SK-N-SH (cell line): Measurements from ENCODE around the gene KCNJ3. TPM values are rescaled to one million over a fixed set of nuclear protein-coding genes. Genes with fewer than 3 reads are reported as not detected.

Source experiments
- CTCF ChIA-PET: fragments of 300-600, 350-600 bp; formaldehyde crosslinking; extraction: SDS; loops from one replicate; lab custom pipeline; 2021; lab: Yijun Ruan, JAX
- POLR2A ChIA-PET: fragments of 350-600 bp; sonication (Branson Sonifier 250); formaldehyde crosslinking; extraction: SDS; loops from one replicate; lab custom pipeline; 2020; ENCODE audit warnings: antibody characterized with exemption, inconsistent platforms; lab: Yijun Ruan, JAX
- DNase-seq: peaks from one replicate; pipeline ENCODE4 v3.0.0; 2012
- H2AFZ ChIP-seq: fragments of 200-600 bp; sonication (generic); 2 replicates; pipeline ENCODE4 v1.8.1; 2016; ENCODE audit warnings: antibody characterized with exemption, mild to moderate bottlenecking, low read depth
- H3F3A ChIP-seq: fragments of 200-600 bp; sonication (generic); replicated peaks from 2 replicates; pipeline ENCODE3; 2016; ENCODE audit warnings: antibody characterized with exemption, mild to moderate bottlenecking; ENCODE audit not compliant: insufficient read depth
- H3K27ac ChIP-seq, 2 experiments: fragments of 200-500 bp in 1 of 2; fragments of 200-600 bp in 1 of 2; sonication (Bioruptor generic) in 1 of 2; sonication (generic), shearing (Covaris generic) in 1 of 2; 2 replicates each; pipeline versions ENCODE4 v1.5.1 to v1.6.1; 2014 to 2016; ENCODE audit warnings: low read depth in 2 of 2, inconsistent platforms in 1 of 2, low read length in 1 of 2, mild to moderate bottlenecking in 1 of 2, mixed read lengths in 1 of 2
- H3K27me3 ChIP-seq: fragments of 200-600 bp; sonication (generic), shearing (Covaris generic); 2 replicates; pipeline ENCODE4 v1.6.1; 2016; ENCODE audit warnings: mixed run types; ENCODE audit not compliant: insufficient read depth
- H3K36me3 ChIP-seq, 2 experiments: fragments of 200-500 bp in 1 of 2; fragments of 200-600 bp in 1 of 2; sonication (Bioruptor generic) in 1 of 2; sonication (generic) in 1 of 2; replicated peaks in 1 of 2; 2 replicates each; pipeline versions ENCODE3 to v1.5.1; 2014 to 2016; ENCODE audit warnings: low read length in 1 of 2, mild to moderate bottlenecking in 1 of 2; ENCODE audit not compliant: insufficient read depth in 2 of 2, control insufficient read depth in 1 of 2
- H3K4me1 ChIP-seq, 2 experiments: fragments of 200-500 bp in 1 of 2; fragments of 200-600 bp in 1 of 2; sonication (Bioruptor generic) in 1 of 2; sonication (generic), shearing (Covaris generic) in 1 of 2; 2 replicates each; pipeline versions ENCODE4 v1.5.1 to v1.6.1; 2014 to 2016; ENCODE audit warnings: low read depth in 1 of 2, low read length in 1 of 2, mixed run types in 1 of 2; ENCODE audit not compliant: insufficient read depth in 2 of 2, control insufficient read depth in 1 of 2
- H3K4me2 ChIP-seq: fragments of 200-600 bp; sonication (generic), shearing (Covaris generic); 2 replicates; pipeline ENCODE4 v1.6.1; 2017; ENCODE audit warnings: mixed run types
- H3K4me3 ChIP-seq, 2 experiments: fragments of 200-500 bp in 1 of 2; fragments of 200-600 bp in 1 of 2; sonication (Bioruptor generic) in 1 of 2; sonication (generic), shearing (Covaris generic) in 1 of 2; 2 replicates each; pipeline versions ENCODE4 v1.5.1 to v1.8.1; 2014 to 2016; ENCODE audit warnings: low read depth in 2 of 2, inconsistent platforms in 1 of 2, low read length in 1 of 2, mild to moderate bottlenecking in 1 of 2, mixed read lengths in 1 of 2, moderate library complexity in 1 of 2
- H3K79me2 ChIP-seq: fragments of 200-600 bp; sonication (generic); 2 replicates; pipeline ENCODE4 v1.8.1; 2017; ENCODE audit warnings: mild to moderate bottlenecking; ENCODE audit not compliant: insufficient read depth
- H3K9ac ChIP-seq: fragments of 200-600 bp; sonication (generic); 2 replicates; pipeline ENCODE4 v1.6.1; 2017; ENCODE audit warnings: mixed run types
- H3K9me2 ChIP-seq: fragments of 200-600 bp; sonication (generic); 2 replicates; pipeline ENCODE4 v1.6.1; 2017; ENCODE audit warnings: mixed run types
- H3K9me3 ChIP-seq: fragments of 200-600 bp; sonication (generic); 2 replicates; pipeline ENCODE4 v1.6.1; 2017; ENCODE audit warnings: mixed run types, mild to moderate bottlenecking, moderate library complexity
- H4K20me1 ChIP-seq: fragments of 200-600 bp; sonication (generic); 2 replicates; pipeline ENCODE4 v1.6.1; 2017; ENCODE audit warnings: mild to moderate bottlenecking, mixed run types; ENCODE audit not compliant: insufficient read depth
- CTCF ChIP-seq: fragments of 200-600 bp; sonication (generic); IDR thresholded peaks from 2 replicates; pipeline ENCODE4 v1.6.1; 2017; ENCODE audit warnings: antibody characterized with exemption, mild to moderate bottlenecking, moderate library complexity
- ELF1 ChIP-seq: IDR thresholded peaks from 2 replicates; pipeline ENCODE4 v1.4.0; 2012
- EZH2phosphoT487 ChIP-seq: fragments of 200-600 bp; sonication (generic); IDR thresholded peaks from 2 replicates; pipeline ENCODE4 v1.6.1; 2017; ENCODE audit warnings: low read depth, mixed run types, mild to moderate bottlenecking, antibody characterized with exemption, moderate library complexity, borderline replicate concordance
- FOSL2 ChIP-seq: IDR thresholded peaks from 2 replicates; pipeline ENCODE4 v1.4.0; 2012; ENCODE audit warnings: low read depth, mild to moderate bottlenecking, moderate library complexity, borderline replicate concordance
- FOXJ3 ChIP-seq: sonication (generic); formaldehyde crosslinking; IDR thresholded peaks from 2 replicates; pipeline ENCODE4 v1.5.1; 2020; ENCODE audit warnings: mild to moderate bottlenecking, missing genetic modification reagents
- GABPA ChIP-seq: IDR thresholded peaks from 2 replicates; pipeline ENCODE4 v1.4.0; 2012; ENCODE audit warnings: low read depth, mild to moderate bottlenecking
- GATA2 ChIP-seq: sonication (generic); formaldehyde crosslinking; IDR thresholded peaks from 2 replicates; pipeline ENCODE4 v1.5.0; 2020; ENCODE audit warnings: mild to moderate bottlenecking, missing genetic modification reagents
- MEF2A ChIP-seq: IDR thresholded peaks from 2 replicates; pipeline ENCODE4 v1.4.0; 2012; ENCODE audit warnings: low read depth, borderline replicate concordance
- POLR2AphosphoS5 ChIP-seq: IDR thresholded peaks from 2 replicates; pipeline ENCODE4 v1.6.1; 2012; ENCODE audit warnings: low read depth, low read length
- RFX5 ChIP-seq: IDR thresholded peaks from 2 replicates; pipeline ENCODE4 v1.6.1; 2012; ENCODE audit warnings: mild to moderate bottlenecking, improper control_type of control experiment, low read length
- RXRA ChIP-seq: IDR thresholded peaks from 2 replicates; pipeline ENCODE4 v1.4.0; 2012; ENCODE audit warnings: low read depth, mild to moderate bottlenecking, borderline replicate concordance
- SIN3A ChIP-seq: IDR thresholded peaks from 2 replicates; pipeline ENCODE4 v1.6.1; 2012; ENCODE audit warnings: low read depth, mild to moderate bottlenecking, low read length, moderate library complexity, borderline replicate concordance
- SMC3 ChIP-seq: IDR thresholded peaks from 2 replicates; pipeline ENCODE4 v1.6.1; 2012; ENCODE audit warnings: low read depth, low read length, improper control_type of control experiment
- TAF1 ChIP-seq: IDR thresholded peaks from 2 replicates; pipeline ENCODE4 v1.6.1; 2012; ENCODE audit warnings: low read depth, mild to moderate bottlenecking, low read length, moderate library complexity, borderline replicate concordance
- TCF12 ChIP-seq: IDR thresholded peaks from 2 replicates; pipeline ENCODE4 v1.4.0; 2012
- TEAD4 ChIP-seq: IDR thresholded peaks from 2 replicates; pipeline ENCODE4 v1.4.0; 2012; ENCODE audit warnings: mild to moderate bottlenecking, borderline replicate concordance; ENCODE audit not compliant: insufficient read depth
- ZBTB33 ChIP-seq: IDR thresholded peaks from 2 replicates; pipeline ENCODE4 v1.4.0; 2012; ENCODE audit warnings: low read depth, borderline replicate concordance
- WGBS: methylation state at CpG from one replicate; pipeline ENCODE4 v1.1.6; 2017; ENCODE audit warnings: low lambda C conversion rate; 5-methylcytosine and 5-hydroxymethylcytosine counted together
- polyA plus RNA-seq, 3 experiments: library from polyadenylated mRNA; depleted of rRNA; stranded (reverse); fragments of >200 nt; gene quantifications; 2 replicates each; pipeline ENCODE4 v1.2.3, GENCODE V29; 2012
- TF ChIP-seq, protein P1 (sequence below): IDR thresholded peaks from 2 replicates; pipeline ENCODE4 v1.4.0; 2012; ENCODE audit warnings: low read depth, borderline replicate concordance
- TF ChIP-seq, protein P2 (sequence below): fragments of 150-350 bp; IDR thresholded peaks from 2 replicates; pipeline ENCODE4 v1.6.1; 2017; ENCODE audit warnings: antibody characterized with exemption, low read length, low read depth, borderline replicate concordance
- TF ChIP-seq, protein P3 (sequence below): IDR thresholded peaks from 2 replicates; pipeline ENCODE4; 2012

The KCNJ3 gene
- polyA plus RNA-seq, 1 of the 3 experiments (the other 2 are of a cell fraction), result not detected

GRCh38 chr2:154710685-154711084 is 12.2 kb downstream of the KCNJ3 start:
- H3K4me2 ChIP-seq, result no peak overlapping the region
- no peaks in the 10 kb centered on the region for H3K27me3 ChIP-seq
- H4K20me1 ChIP-seq, result no peaks in the 10 kb centered on the region
- ChIA-PET CTCF (interaction anchor here (1.5 kb wide), 1 partner anchor 14 kb away, joined by 7 read pairs; no protein-coding TSS in a partner anchor), POLR2A (no interaction called here)
- no peaks in the 10 kb centered on the region for H3K9me3 ChIP-seq
- H3K4me1 ChIP-seq, result no peaks in the 10 kb centered on the region
- 50% methylated on average over 2 of the region's 2 CpGs for WGBS
- DNase-seq, result no peak
- TF ChIP-seq ELF1, result no peak
- H2AFZ ChIP-seq, result no peak overlapping the region
- no peak overlapping the region for H3K27ac ChIP-seq
- H3K9ac ChIP-seq, result no peak overlapping the region
- H3F3A ChIP-seq, result no peaks in the 10 kb centered on the region
- H3K79me2 ChIP-seq, result no peaks in the 10 kb centered on the region
- no peak overlapping the region for H3K4me3 ChIP-seq
- no peaks in the 10 kb centered on the region for H3K36me3 ChIP-seq
- H3K9me2 ChIP-seq, result no peaks in the 10 kb centered on the region

GRCh38 chr2:154713675-154714074 is 15.2 kb downstream of the KCNJ3 start:
- H3K36me3 ChIP-seq, result no peaks in the 10 kb centered on the region
- ChIA-PET CTCF (no interaction called here), POLR2A (no interaction called here)

More at GRCh38 chr2:154713675-154714074, 15.2 kb downstream of the KCNJ3 start:
- Histone ChIP-seq H3K4me1 (no peaks in the 10 kb centered on the region; a peak in 1 of 4 replicates), H3F3A (no peaks in the 10 kb centered on the region), H3K27me3 (no peaks in the 10 kb centered on the region; the same call in 1 of the 2 replicates), H3K79me2 (no peaks in the 10 kb centered on the region), H3K9me3 (no peaks in the 10 kb centered on the region), H2AFZ (no peak overlapping the region), H3K9me2 (no peaks in the 10 kb centered on the region), H4K20me1 (no peaks in the 10 kb centered on the region), H3K9ac (no peak overlapping the region), H3K4me2 (no peak overlapping the region), H3K27ac (no peak overlapping the region), H3K4me3 (no peak overlapping the region)
- DNase-seq, result no peak
- TF ChIP-seq, protein P1, sequence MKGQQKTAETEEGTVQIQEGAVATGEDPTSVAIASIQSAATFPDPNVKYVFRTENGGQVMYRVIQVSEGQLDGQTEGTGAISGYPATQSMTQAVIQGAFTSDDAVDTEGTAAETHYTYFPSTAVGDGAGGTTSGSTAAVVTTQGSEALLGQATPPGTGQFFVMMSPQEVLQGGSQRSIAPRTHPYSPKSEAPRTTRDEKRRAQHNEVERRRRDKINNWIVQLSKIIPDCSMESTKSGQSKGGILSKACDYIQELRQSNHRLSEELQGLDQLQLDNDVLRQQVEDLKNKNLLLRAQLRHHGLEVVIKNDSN, result no peak
- TF ChIP-seq MEF2A (no peak), RFX5 (no peak), FOXJ3 (CRISPR knock-in tag) (no peak), TAF1 (no peak), SMC3 (no peak), EZH2phosphoT487 (no peak), CTCF (no peak), SIN3A (no peak), TCF12 (no peak), TEAD4 (no peak), POLR2AphosphoS5 (no peak), GABPA (no peak), GATA2 (CRISPR knock-in tag) (no peak), RXRA (no peak), FOSL2 (no peak), ZBTB33 (no peak)
- TF ChIP-seq, protein P2, sequence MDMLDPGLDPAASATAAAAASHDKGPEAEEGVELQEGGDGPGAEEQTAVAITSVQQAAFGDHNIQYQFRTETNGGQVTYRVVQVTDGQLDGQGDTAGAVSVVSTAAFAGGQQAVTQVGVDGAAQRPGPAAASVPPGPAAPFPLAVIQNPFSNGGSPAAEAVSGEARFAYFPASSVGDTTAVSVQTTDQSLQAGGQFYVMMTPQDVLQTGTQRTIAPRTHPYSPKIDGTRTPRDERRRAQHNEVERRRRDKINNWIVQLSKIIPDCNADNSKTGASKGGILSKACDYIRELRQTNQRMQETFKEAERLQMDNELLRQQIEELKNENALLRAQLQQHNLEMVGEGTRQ, result no peak
- TF ChIP-seq, protein P3, sequence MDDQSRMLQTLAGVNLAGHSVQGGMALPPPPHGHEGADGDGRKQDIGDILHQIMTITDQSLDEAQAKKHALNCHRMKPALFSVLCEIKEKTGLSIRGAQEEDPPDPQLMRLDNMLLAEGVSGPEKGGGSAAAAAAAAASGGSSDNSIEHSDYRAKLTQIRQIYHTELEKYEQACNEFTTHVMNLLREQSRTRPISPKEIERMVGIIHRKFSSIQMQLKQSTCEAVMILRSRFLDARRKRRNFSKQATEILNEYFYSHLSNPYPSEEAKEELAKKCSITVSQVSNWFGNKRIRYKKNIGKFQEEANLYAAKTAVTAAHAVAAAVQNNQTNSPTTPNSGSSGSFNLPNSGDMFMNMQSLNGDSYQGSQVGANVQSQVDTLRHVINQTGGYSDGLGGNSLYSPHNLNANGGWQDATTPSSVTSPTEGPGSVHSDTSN, result no peak
